Brain microvascular endothelial cell (primary cell): ENCODE results near the gene ARL17B.
"Not testable (repeated sequence)": the region's sequence is repeated elsewhere in the genome, so short reads cannot be mapped to it uniquely, and the experiment has no call there.

Experiments used
- DNase-seq: peaks from one replicate; pipeline ENCODE4 v3.0.0-alpha.2; 2020
- H3K27ac ChIP-seq: fragments of 250-450 bp; sonication (Bioruptor Pico); 2 replicates; pipeline ENCODE4 v1.5.1; 2020; ENCODE audit warnings: mild to moderate bottlenecking, moderate library complexity
- H3K27me3 ChIP-seq: fragments of 250-450 bp; sonication (Bioruptor Pico); replicated peaks from 2 replicates; pipeline ENCODE4 v1.5.1; 2020; ENCODE audit warnings: mild to moderate bottlenecking
- H3K36me3 ChIP-seq: fragments of 250-450 bp; sonication (Bioruptor Pico); replicated peaks from 2 replicates; pipeline ENCODE4 v1.5.1; 2020; ENCODE audit warnings: mild to moderate bottlenecking
- H3K4me3 ChIP-seq: 2 replicates; pipeline ENCODE4 v1.5.1; 2011; ENCODE audit warnings: low read depth, mild to moderate bottlenecking, control low read depth, low read length, moderate library complexity
- in situ Hi-C: cut with HindIII; loops from 2 replicates; pipeline ENCODE4 v1.10.0; 2017; ENCODE audit warnings: low sequenced_read_pairs, low pct_ligation_motif_present

ARL17B gene

GRCh38 chr17:46361755-46362154, at the start of gene ARL17B:
ARL17B (minus strand) TSS chr17:46361766; CDS start chr17:46358397, 3,369 bp downstream.
- H3K27ac ChIP-seq, in situ Hi-C loops, H3K4me3 ChIP-seq, H3K27me3 ChIP-seq, H3K36me3 ChIP-seq: not testable (repeated sequence)
- DNase-seq, result peak; percentile 99

- H3K27ac ChIP-seq, H3K36me3 ChIP-seq, H3K27me3 ChIP-seq, in situ Hi-C loops, H3K4me3 ChIP-seq, DNase-seq: not testable (repeated sequence)
Observed at GRCh38 chr17:46409864-46410263, 48.3 kb upstream of the ARL17B start.

- in situ Hi-C loops, DNase-seq, H3K27ac ChIP-seq, H3K4me3 ChIP-seq, H3K36me3 ChIP-seq, H3K27me3 ChIP-seq: not testable (repeated sequence)
Observed at GRCh38 chr17:46407155-46407554, 45.6 kb upstream of the ARL17B start.

GRCh38 chr17:46401033-46401787, 39.6 kb upstream of the ARL17B start:
- in situ Hi-C loops, DNase-seq, H3K4me3 ChIP-seq, H3K27ac ChIP-seq, H3K27me3 ChIP-seq, H3K36me3 ChIP-seq: not testable (repeated sequence)

GRCh38 chr17:46400543-46400942, 39.0 kb upstream of the ARL17B start:
- in situ Hi-C loops, H3K4me3 ChIP-seq, DNase-seq, H3K36me3 ChIP-seq, H3K27me3 ChIP-seq, H3K27ac ChIP-seq: not testable (repeated sequence)

GRCh38 chr17:46399993-46400392, 38.4 kb upstream of the ARL17B start:
- H3K4me3 ChIP-seq, in situ Hi-C loops, DNase-seq, H3K27me3 ChIP-seq, H3K27ac ChIP-seq, H3K36me3 ChIP-seq: not testable (repeated sequence)

GRCh38 chr17:46396292-46396691, 34.7 kb upstream of the ARL17B start:
- H3K4me3 ChIP-seq, in situ Hi-C loops, DNase-seq, H3K36me3 ChIP-seq, H3K27me3 ChIP-seq, H3K27ac ChIP-seq: not testable (repeated sequence)

- H3K36me3 ChIP-seq, H3K27me3 ChIP-seq, H3K27ac ChIP-seq, H3K4me3 ChIP-seq, DNase-seq, in situ Hi-C loops: not testable (repeated sequence)
Observed at GRCh38 chr17:46393702-46394101, 32.1 kb upstream of the ARL17B start.

GRCh38 chr17:46385491-46385890, 23.9 kb upstream of the ARL17B start:
- H3K27me3 ChIP-seq, H3K36me3 ChIP-seq, in situ Hi-C loops, H3K27ac ChIP-seq, H3K4me3 ChIP-seq, DNase-seq: not testable (repeated sequence)

GRCh38 chr17:46383118-46383517, 21.6 kb upstream of the ARL17B start:
- DNase-seq, H3K36me3 ChIP-seq, in situ Hi-C loops: not testable (repeated sequence)

GRCh38 chr17:46373418-46373817, 11.9 kb upstream of the ARL17B start:
- H3K27me3 ChIP-seq, H3K36me3 ChIP-seq, DNase-seq, in situ Hi-C loops, H3K4me3 ChIP-seq, H3K27ac ChIP-seq: not testable (repeated sequence)

More at GRCh38 chr17:46383118-46383517, 21.6 kb upstream of the ARL17B start:
- not testable (repeated sequence) for H3K4me3 ChIP-seq, H3K27me3 ChIP-seq, H3K27ac ChIP-seq

- H3K4me3 ChIP-seq, in situ Hi-C loops, DNase-seq, H3K27ac ChIP-seq, H3K36me3 ChIP-seq, H3K27me3 ChIP-seq: not testable (repeated sequence)
Observed at GRCh38 chr17:46372236-46373229, 11.0 kb upstream of the ARL17B start.

GRCh38 chr17:46367520-46367919, 6.0 kb upstream of the ARL17B start:
- H3K4me3 ChIP-seq, H3K36me3 ChIP-seq, H3K27ac ChIP-seq, DNase-seq, H3K27me3 ChIP-seq, in situ Hi-C loops: not testable (repeated sequence)

GRCh38 chr17:46361145-46361735, 326 bp downstream of the ARL17B start:
- DNase-seq, in situ Hi-C loops, H3K36me3 ChIP-seq, H3K4me3 ChIP-seq, H3K27ac ChIP-seq, H3K27me3 ChIP-seq: not testable (repeated sequence)
